Gastroesophageal sphincter (tissue), 4 donors: ENCODE results near the gene KRTAP5-1. TPM values are rescaled to one million over a fixed set of nuclear protein-coding genes. Genes with fewer than 3 reads are reported as not detected.

Source experiments
- ATAC-seq: fragments of 150-250 bp; one replicate; pipeline ENCODE4 v1.9.1; 2016; ENCODE audit warnings: mild to moderate bottlenecking, moderate library complexity
- H3K27ac ChIP-seq, 4 donors: fragments of 200-600 bp; sonication (generic) in 3 of 4; 1 replicate in 3 of 4; 2 replicates in 1 of 4; pipeline ENCODE4 v1.5.1; 2016 to 2019
- H3K27me3 ChIP-seq: fragments of 200-600 bp; sonication (generic); one replicate; pipeline ENCODE4 v1.5.1; 2019
- H3K36me3 ChIP-seq, 2 donors: fragments of 200-600 bp; sonication (generic); one replicate each; pipeline ENCODE4 v1.5.1; 2019; ENCODE audit warnings: control low read depth in 1 of 2
- H3K4me1 ChIP-seq, 3 donors: fragments of 200-600 bp; sonication (generic); 1 replicate in 2 of 3; 2 replicates in 1 of 3; pipeline ENCODE4 v1.5.1; 2016 to 2019; ENCODE audit warnings: control low read depth in 2 of 3
- H3K4me3 ChIP-seq, 2 donors: fragments of 200-600 bp; sonication (generic); one replicate each; pipeline ENCODE4 v1.5.1; 2019; ENCODE audit warnings: mild to moderate bottlenecking in 1 of 2, moderate library complexity in 1 of 2
- H3K9me3 ChIP-seq, 3 donors: fragments of 200-600 bp; sonication (generic); one replicate each; pipeline ENCODE4 v1.5.1; 2017 to 2019; ENCODE audit warnings: control low read depth in 2 of 3
- CTCF ChIP-seq, 4 experiments: fragments of 200-600 bp in 2 of 4; fragments of 450-650 bp in 2 of 4; sonication (generic) in 1 of 4; IDR thresholded peaks; one replicate each; pipeline ENCODE4 v1.5.1; 2017 to 2019; ENCODE audit warnings: antibody characterized with exemption in 4 of 4, mild to moderate bottlenecking in 2 of 4, moderate library complexity in 2 of 4
- EP300 ChIP-seq: sonication (generic); formaldehyde crosslinking; IDR thresholded peaks from one replicate; pipeline ENCODE4 v1.6.1; 2017; ENCODE audit warnings: antibody characterized with exemption, mild to moderate bottlenecking
- POLR2A ChIP-seq, 2 donors: fragments of 450-650 bp; IDR thresholded peaks; one replicate each; pipeline ENCODE4 v1.6.1; 2017; ENCODE audit warnings: antibody characterized with exemption in 2 of 2, mild to moderate bottlenecking in 2 of 2, moderate library complexity in 1 of 2
- POLR2AphosphoS5 ChIP-seq: sonication (generic); formaldehyde crosslinking; IDR thresholded peaks from one replicate; pipeline ENCODE4 v1.6.1; 2017; ENCODE audit warnings: antibody characterized with exemption
- WGBS, 2 donors: methylation state at CpG; one replicate each; pipeline ENCODE4 v1.1.5; 2018; ENCODE audit warnings: low coverage in 1 of 2; 5-methylcytosine and 5-hydroxymethylcytosine counted together
- total RNA-seq, 4 donors: library from RNA; depleted of rRNA; stranded (reverse); fragments of >200 nt; gene quantifications; one replicate each; pipeline ENCODE4 v1.1.0, GENCODE V29; 2016

KRTAP5-1 gene
- total RNA-seq, 4 donors from 2014 or later = not detected

GRCh38 chr11:1561266-1561665 is 23.8 kb downstream of the KRTAP5-1 start:
- 80% methylated on average over 7 of the region's 17 CpGs; no CpG with 5 or more reads in 1 of the 2 donors for WGBS, 2 donors
- H3K36me3 ChIP-seq = peaks cover 0 to 43% of the 10 kb centered on the region in 2 donors

GRCh38 chr11:1560649-1561251 is 24.3 kb downstream of the KRTAP5-1 start:
- Histone ChIP-seq H3K9me3 (no peaks in the 10 kb centered on the region), H3K4me1 (peaks cover 3 to 71% (median 34%) of the 10 kb centered on the region in 3 donors), H3K4me3 (no peak overlapping the region), H3K27me3 (no peaks in the 10 kb centered on the region), H3K27ac (peak overlapping the region in 3 of 4 donors; percentile 94 to 99 (median 96)), H3K36me3 (peaks cover 0 to 43% of the 10 kb centered on the region in 2 donors)
- peak in 1 of 4 experiments; percentile 27 for TF ChIP-seq CTCF (IDR thresholded peaks at IDR 0.05)
- no peak for TF ChIP-seq POLR2AphosphoS5
- 100% methylated on average over 1 of the region's 8 CpGs; no CpG with 5 or more reads in 1 of the 2 donors for WGBS, 2 donors
- no peak for ATAC-seq

More at GRCh38 chr11:1561266-1561665, 23.8 kb downstream of the KRTAP5-1 start:
- ATAC-seq = no peak
- peak overlapping the region in 3 of 4 donors; percentile 94 to 99 (median 96) for H3K27ac ChIP-seq
- no peaks in the 10 kb centered on the region for H3K9me3 ChIP-seq
- no peak overlapping the region for H3K4me3 ChIP-seq
- H3K4me1 ChIP-seq = peaks cover 3 to 66% (median 34%) of the 10 kb centered on the region in 3 donors
- H3K27me3 ChIP-seq = no peaks in the 10 kb centered on the region
- no peak for TF ChIP-seq EP300
- TF ChIP-seq POLR2AphosphoS5 = no peak
- TF ChIP-seq POLR2A (IDR thresholded peaks at IDR 0.05) = no peak
- no peak for TF ChIP-seq CTCF (IDR thresholded peaks at IDR 0.05)

- H3K27ac ChIP-seq = peak overlapping the region; percentile 64 to 99 (median 95)
Measured at GRCh38 chr11:1560002-1560648, 25.0 kb downstream of the KRTAP5-1 start.

GRCh38 chr11:1559111-1559951 is 25.8 kb downstream of the KRTAP5-1 start:
- H3K4me1 ChIP-seq = peaks cover 3 to 67% (median 29%) of the 10 kb centered on the region in 3 donors
- peak overlapping the region; percentile 83 to 99 (median 95) for H3K27ac ChIP-seq
- peak; percentile 90 for ATAC-seq
- TF ChIP-seq POLR2AphosphoS5 (peak; percentile 97), POLR2A (IDR thresholded peaks at IDR 0.05) (peak in 1 of 2 donors; percentile 21), EP300 (no peak), CTCF (IDR thresholded peaks at IDR 0.05) (peak in 2 of 4 experiments; percentile 9 to 18)
- H3K4me3 ChIP-seq = peak overlapping the region in 1 of 2 donors; percentile 31
- H3K36me3 ChIP-seq = peaks cover 0 to 37% of the 10 kb centered on the region in 2 donors
- no CpG with 5 or more reads among the region's 29 CpGs for WGBS, 2 donors
- no peaks in the 10 kb centered on the region for H3K9me3 ChIP-seq
- no peaks in the 10 kb centered on the region for H3K27me3 ChIP-seq

More at GRCh38 chr11:1560002-1560648, 25.0 kb downstream of the KRTAP5-1 start:
- WGBS, 2 donors = no CpG with 5 or more reads among the region's 15 CpGs
- Histone ChIP-seq H3K36me3 (peaks cover 0 to 39% of the 10 kb centered on the region in 2 donors), H3K9me3 (no peaks in the 10 kb centered on the region), H3K4me1 (peaks cover 3 to 72% (median 34%) of the 10 kb centered on the region in 3 donors), H3K4me3 (no peak overlapping the region), H3K27me3 (no peaks in the 10 kb centered on the region)
- no peak for ATAC-seq
- TF ChIP-seq POLR2AphosphoS5 = no peak
- TF ChIP-seq POLR2A (IDR thresholded peaks at IDR 0.05) = no peak
- no peak for TF ChIP-seq EP300
- TF ChIP-seq CTCF (IDR thresholded peaks at IDR 0.05) = no peak
